Erythroblast (primary cell): Measurements from ENCODE around the gene PYCARD.

Experiments
- DNase-seq, 2 experiments: peaks; one replicate each; lab custom pipeline; 2025; lab: John Stamatoyannopoulos, UW
- GATA1 ChIP-seq: IDR thresholded peaks from 2 replicates; pipeline ENCODE4 v1.6.1; 2011; ENCODE audit warnings: low read depth, mild to moderate bottlenecking, control low read depth, low read length, moderate library complexity
- POLR2A ChIP-seq: IDR thresholded peaks from 2 replicates; pipeline ENCODE4 v1.6.1; 2011; ENCODE audit warnings: mild to moderate bottlenecking, low read length

Gene PYCARD

GRCh38 chr16:31191697-31192428 is 10.7 kb downstream of the PYCARD start:
- TF ChIP-seq POLR2A (no peak), GATA1 (no peak)
- no peak for DNase-seq

- TF ChIP-seq GATA1 (no peak), POLR2A (no peak)
- no peak for DNase-seq
Measured at GRCh38 chr16:31190818-31191444, 11.6 kb downstream of the PYCARD start.

GRCh38 chr16:31190061-31190460 is 12.5 kb downstream of the PYCARD start:
- DNase-seq, result no peak
- TF ChIP-seq POLR2A (no peak), GATA1 (no peak)

- no peak for DNase-seq
- no peak for TF ChIP-seq POLR2A
- TF ChIP-seq GATA1, result no peak
Measured at GRCh38 chr16:31189412-31189778, 13.2 kb downstream of the PYCARD start.

GRCh38 chr16:31188450-31189411 is 13.8 kb downstream of the PYCARD start:
- TF ChIP-seq POLR2A (no peak), GATA1 (no peak)
- DNase-seq, result no peak

- TF ChIP-seq POLR2A (no peak), GATA1 (no peak)
- DNase-seq, result no peak
Measured at GRCh38 chr16:31187808-31188189, 14.8 kb downstream of the PYCARD start.

- no peak for DNase-seq
- TF ChIP-seq POLR2A (no peak), GATA1 (no peak)
Measured at GRCh38 chr16:31186930-31187807, 15.4 kb downstream of the PYCARD start.

- no peak for DNase-seq
- TF ChIP-seq POLR2A (no peak), GATA1 (no peak)
Measured at GRCh38 chr16:31186176-31186575, 16.4 kb downstream of the PYCARD start.

- DNase-seq, result no peak
- TF ChIP-seq POLR2A (no peak), GATA1 (no peak)
Measured at GRCh38 chr16:31185339-31185738, 17.2 kb downstream of the PYCARD start.

GRCh38 chr16:31184888-31185287 is 17.7 kb downstream of the PYCARD start:
- TF ChIP-seq POLR2A (no peak), GATA1 (no peak)
- DNase-seq, result no peak

- DNase-seq, result no peak
- TF ChIP-seq POLR2A (no peak), GATA1 (no peak)
Measured at GRCh38 chr16:31183432-31184428, 18.8 kb downstream of the PYCARD start.

GRCh38 chr16:31182391-31182790 is 20.2 kb downstream of the PYCARD start:
- no peak for DNase-seq
- no peak for TF ChIP-seq GATA1
- TF ChIP-seq POLR2A, result no peak
